A673 (cell line): ENCODE measurements around the gene RRAGB.

ENCODE experiments used
- EZH2 ChIP-seq: fragments of 200-600 bp; sonication (generic); IDR thresholded peaks from 2 replicates; pipeline ENCODE4 v1.6.1; 2017; ENCODE audit warnings: borderline replicate concordance, low read depth, mild to moderate bottlenecking, mixed read lengths, antibody characterized with exemption, low read length; ENCODE audit not compliant: poor library complexity, severe bottlenecking
- TF ChIP-seq, protein P1 (sequence below): fragments of 300-800, 200-600 bp; sonication (generic); conservative IDR thresholded peaks from 2 replicates; pipeline ENCODE4 v1.5.1; 2017; ENCODE audit warnings: low read depth, mild to moderate bottlenecking, antibody characterized with exemption, low read length, moderate library complexity, mixed read lengths

DNA sequence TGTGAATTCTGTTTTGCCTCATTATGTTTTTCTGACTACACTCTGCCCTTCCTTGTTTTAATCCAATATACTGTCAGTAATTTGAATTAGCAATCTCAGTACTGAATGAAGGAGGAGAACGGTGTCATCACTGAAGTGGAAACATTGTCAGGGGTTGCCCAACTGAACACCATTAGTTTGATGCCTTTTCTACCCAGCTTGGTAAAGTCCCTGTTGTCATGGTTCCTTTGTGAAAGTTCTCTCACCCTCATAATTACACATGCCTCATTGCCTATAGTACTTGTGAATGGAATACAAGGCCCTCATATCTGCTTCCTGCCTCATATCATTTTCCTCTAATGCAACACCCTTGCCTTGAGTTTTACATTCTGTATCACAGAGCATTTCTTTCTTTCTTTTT is 76.9 kb downstream of the RRAGB start:
- TF ChIP-seq, protein P1, sequence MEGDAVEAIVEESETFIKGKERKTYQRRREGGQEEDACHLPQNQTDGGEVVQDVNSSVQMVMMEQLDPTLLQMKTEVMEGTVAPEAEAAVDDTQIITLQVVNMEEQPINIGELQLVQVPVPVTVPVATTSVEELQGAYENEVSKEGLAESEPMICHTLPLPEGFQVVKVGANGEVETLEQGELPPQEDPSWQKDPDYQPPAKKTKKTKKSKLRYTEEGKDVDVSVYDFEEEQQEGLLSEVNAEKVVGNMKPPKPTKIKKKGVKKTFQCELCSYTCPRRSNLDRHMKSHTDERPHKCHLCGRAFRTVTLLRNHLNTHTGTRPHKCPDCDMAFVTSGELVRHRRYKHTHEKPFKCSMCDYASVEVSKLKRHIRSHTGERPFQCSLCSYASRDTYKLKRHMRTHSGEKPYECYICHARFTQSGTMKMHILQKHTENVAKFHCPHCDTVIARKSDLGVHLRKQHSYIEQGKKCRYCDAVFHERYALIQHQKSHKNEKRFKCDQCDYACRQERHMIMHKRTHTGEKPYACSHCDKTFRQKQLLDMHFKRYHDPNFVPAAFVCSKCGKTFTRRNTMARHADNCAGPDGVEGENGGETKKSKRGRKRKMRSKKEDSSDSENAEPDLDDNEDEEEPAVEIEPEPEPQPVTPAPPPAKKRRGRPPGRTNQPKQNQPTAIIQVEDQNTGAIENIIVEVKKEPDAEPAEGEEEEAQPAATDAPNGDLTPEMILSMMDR, result no peak
- no peak for TF ChIP-seq EZH2
